HG03097 (cell line): ENCODE data around the gene RNF144B.
"Not testable (repeated sequence)": the region's sequence is repeated elsewhere in the genome, so short reads cannot be mapped to it uniquely, and the experiment has no call there.

Source experiments
- ATAC-seq: cut with Tn5 transposase; IDR thresholded peaks from one replicate; pipeline ENCODE4 v1.9.1; 2021; ENCODE audit not compliant: unreplicated experiment, low FRiP score

RNF144B gene

DNA sequence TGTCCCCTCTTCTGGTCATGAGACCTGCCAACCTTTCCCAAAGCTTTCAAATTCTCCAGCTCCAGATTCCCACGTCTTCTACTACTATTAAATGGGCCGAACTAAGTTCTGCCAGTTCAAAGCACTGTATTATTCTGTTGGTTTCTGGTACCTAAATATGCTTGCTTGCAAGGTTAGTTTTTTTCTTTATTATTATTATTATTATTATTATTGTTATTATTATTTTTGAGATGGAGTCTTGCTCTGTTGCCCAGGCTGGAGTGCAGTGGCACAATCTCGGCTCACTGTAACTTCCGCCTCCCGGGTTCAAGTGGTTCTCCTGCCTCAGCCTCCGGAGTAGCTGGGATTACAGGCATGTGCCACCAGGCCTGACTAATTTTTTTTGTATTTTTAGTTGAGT, 17.8 kb downstream of the RNF144B start:
- not testable (repeated sequence) for ATAC-seq

DNA sequence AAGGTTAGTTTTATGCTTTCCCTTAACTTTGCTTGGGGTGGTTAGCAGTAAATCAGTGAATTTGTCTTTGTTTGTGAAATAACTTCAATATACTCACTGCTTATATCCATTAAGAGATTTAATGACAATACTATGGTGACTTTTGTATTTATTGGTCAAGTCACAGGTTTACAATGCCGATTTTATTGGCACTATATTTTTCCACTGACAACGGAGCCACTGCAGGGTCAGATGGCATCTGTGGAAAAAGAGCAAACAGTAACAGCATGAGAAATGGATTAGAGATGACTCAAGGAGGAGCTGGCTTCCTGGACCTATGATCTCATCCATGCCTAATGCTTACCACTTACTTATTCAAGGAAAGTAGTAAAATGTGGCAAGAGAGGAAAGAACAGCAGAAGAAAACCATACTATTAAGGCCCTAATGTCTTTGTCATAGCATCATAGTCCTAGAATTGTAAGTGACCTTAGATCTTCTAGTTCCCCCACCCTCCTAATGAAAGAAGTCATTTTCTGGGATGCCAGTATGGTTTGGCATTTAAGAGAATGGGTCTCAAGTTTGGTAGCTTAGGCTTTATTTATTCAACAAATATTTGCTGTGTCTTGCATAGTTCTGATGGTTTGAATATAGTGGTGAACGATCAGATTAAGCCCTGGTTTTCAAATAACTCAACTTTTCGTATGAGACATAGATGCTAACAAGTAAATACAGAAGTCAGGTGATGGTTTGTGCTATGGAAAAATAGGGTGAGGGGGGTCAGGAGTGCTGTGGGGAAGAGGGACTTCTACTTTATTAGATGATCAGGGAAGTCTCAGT, 18.5 kb downstream of the RNF144B start:
- ATAC-seq = no peak

DNA sequence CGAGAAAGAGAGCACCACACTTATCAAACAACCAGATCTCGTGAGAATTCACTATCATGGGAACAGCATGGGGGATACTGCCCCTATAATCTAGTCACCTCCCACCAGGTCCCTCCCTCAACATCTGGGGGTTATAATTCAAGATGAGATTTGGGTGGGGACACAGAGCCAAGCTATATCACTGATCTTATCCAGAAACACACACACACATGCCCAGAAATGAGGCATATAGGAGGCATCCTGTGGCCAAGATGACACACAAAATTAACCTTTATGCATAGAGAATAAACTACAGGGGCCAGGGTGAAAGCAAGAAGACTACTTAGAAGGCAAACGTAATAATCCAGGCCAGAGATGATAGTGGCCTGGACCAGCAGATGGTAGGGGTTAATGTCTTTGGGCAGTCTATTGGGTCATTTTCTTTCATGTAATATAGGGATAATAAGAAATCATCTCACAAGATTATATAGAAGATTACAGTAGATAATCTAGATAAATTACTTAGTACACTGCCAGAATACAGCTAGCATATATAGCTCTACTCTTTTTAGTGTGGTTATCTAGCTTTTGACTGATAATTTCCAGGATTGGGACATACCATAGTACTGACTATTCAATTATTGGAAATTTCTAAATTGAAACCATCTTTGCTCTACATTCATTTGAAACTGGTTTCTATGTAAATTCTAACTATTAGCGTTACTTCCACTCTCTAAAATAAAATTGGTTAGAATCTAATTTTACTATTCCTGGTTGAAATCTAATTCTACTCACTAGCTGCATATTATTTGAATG, 20.0 kb downstream of the RNF144B start:
- ATAC-seq = no peak

DNA sequence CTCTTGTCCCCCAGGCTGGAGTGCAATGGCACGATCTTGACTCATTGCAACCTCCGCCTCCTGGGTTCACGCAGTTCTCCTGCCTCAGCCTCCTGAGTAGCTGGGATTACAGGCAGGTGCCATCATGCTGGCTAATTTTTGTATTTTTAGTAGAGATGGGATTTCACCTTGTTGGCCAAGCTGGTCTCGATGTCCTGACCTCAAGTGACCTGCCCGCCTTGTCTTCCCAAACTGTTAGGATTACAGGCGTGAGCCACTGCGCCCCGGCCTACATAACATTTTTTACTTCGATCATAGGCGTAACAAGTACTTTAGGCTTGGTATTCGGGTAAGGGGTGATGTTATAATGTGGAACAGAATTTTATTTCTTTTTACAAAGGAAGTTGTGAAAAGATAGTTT, 22.5 kb downstream of the RNF144B start:
- not testable (repeated sequence) for ATAC-seq

DNA sequence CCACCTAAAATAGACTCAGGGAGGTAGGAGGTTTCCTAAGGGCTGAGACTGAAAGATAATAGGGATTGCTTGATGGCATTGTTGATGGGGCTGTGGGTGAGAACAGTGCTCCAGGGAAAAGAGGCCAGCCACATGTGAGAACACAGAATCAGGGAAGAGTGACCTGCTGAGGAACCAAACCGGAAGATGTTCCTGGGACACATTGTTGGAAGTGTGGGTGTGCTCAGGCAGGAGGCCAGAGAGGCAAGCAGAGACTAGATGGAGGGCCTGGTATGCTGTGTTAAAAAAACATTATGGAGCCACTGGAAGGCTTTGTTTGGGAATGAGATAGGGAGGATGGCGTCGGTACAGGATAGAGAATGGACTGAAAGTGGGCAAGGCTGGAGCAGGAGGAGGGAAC, 23.3 kb downstream of the RNF144B start:
- ATAC-seq = no peak

DNA sequence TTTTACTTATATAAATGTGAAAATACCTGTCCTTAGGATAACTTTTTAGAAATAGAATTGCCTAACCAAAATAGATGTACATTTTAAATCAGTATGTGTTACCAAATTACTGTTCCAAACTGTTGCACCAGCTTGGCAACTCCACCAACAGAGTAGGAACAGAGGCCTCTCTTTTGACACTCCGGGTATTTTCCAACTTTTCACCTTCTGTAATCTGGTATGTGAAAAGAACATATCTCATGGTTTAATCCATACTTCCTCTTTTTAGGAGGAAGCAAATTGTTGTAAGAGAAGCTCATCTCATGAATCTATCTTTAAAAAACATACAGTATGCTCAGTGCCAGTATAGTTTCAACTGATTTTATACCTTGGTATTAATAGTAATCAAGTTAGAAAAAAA, 24.9 kb downstream of the RNF144B start:
- ATAC-seq = no peak

DNA sequence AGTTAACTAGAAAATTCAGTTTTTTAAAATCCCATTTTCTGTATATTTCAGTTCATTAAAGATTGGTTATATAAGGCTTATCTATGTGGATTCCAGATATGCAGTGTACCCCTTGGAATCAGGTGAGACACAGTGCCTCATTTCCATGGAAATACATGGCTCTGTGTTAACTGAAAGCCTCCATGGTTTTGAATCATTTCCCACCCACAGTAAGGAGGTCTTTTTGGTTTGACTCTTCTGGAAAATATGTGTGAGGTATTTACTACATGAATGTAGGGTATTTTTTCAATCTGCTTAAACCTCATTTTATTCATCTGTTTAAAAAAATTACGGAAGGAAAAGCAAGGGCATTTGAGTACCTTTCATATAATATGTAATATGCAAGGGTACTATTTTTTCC, 25.5 kb downstream of the RNF144B start:
- ATAC-seq = no peak

DNA sequence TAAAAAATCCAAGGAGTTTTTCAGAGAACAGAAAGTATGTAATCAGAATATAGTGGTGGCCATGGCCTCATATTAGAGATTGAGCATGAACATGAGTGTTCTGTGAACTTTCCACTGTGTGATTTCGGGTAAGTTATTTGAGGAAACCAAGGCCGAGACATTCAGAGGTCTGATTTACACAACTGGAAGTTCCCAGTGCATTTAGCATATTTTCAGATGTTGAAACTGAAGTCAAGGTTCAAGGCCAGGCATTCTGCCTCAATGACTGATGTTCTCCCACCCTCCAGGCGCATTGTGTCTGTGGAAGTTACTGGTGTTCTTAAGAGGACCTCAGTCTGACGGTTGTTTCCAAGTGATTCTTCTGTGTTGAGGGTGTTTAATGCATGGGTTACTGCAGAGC, 26.2 kb downstream of the RNF144B start:
- no peak for ATAC-seq

DNA sequence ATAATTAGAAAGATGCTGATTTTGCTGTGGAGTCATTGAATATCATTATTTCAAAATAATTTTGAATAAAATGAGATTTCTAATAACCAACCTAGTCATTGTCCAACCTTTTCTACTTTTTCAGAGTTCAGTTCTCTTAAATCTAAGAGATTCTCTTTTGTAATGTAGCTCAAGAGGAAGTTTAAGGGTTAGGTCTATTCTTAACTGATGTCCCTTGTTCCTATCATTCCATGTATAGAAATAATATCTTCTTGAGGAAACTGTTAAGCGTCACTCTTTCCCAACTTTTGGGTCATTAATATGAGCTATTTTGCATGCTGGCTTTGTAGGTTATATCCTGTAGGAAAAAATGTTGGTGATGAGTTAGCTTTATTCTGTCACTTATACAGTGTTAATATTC, 27.0 kb downstream of the RNF144B start:
- ATAC-seq = no peak

DNA sequence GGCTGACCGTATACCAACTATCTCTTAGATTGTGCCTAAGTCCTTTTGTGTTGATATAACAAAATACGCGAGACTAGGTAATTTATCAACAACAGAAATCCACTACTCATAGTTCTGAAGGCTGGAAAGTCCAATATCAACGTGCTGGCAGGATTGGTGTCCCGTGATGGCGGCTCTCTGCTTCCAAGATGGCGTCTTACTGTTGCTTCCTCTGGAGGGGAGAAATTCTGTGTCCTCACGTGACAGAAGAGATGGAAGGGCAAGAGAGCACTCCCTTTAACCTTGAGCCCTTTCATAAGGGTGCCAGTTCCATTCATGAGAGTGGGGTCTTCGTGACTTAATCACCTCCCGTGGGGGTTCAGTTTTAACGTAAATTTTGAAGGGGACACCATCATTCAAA, 28.1 kb downstream of the RNF144B start:
- ATAC-seq = no peak

DNA sequence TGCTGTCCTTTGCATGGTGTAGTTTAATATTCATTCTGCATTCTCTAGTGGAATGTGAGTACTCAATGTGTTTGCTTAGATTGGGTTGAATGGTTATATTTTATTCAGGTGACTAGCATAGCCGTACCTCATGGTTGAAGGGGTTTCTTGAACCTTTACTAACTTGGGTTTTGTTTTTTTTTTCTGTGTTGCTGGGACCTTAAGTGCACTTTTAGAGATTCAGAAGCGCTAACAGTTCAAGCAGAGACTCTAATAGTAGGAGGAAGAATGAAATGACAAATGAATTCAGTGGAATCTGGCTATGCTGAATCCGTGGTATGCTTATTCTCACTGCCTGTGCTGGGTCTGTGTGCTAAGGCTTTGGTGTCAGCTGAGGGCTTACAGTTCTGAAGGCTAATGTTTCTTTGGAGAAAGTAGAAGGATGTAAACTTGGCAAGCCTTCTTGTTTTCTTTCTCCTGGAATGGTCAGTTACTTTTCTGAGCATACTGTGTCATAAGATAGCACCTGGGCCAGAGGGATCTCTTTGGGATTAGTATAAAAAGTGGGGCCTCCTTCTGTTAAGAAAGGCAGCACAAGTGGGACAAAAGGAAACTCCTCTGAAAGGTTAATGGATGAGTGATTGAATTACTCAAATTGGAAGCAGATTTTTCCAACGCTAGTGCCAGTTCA, 28.7 kb downstream of the RNF144B start:
- no peak for ATAC-seq

DNA sequence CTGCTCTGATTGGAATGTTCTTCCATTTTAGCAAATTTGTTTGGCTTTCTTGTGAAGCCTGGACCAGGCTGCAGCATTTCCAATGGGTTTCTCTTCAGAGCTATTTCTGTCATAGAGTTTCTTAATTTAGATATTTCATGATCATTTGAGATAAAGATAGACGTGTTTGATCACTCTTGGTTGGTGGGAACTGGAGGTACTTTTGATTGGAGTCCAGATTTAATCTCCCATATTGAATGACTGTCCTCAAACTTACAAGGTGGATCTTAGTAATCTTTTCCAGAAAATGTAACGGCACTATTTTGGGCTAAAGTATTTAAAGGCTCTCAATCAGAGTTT, 29.2 kb downstream of the RNF144B start:
- no peak for ATAC-seq

DNA sequence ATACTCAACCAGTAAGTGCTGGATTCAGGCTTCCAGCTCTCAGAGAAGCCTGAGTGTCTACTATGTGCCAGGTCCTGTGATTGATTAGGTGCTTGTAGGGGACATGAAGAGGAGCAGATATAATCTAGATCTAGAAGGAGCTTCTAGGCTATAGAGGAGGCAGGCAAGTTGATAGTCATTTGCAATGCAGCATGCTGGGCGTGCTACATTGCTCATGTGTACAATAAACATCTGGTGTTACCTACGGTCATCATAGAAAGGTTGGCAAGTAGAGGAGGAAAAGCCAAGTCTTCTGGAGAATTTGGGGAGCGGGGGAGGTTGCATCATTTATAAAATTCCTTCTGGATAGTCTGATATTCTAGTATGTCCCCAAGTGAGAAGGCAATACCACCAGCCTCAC, 33.2 kb downstream of the RNF144B start:
- ATAC-seq = no peak

DNA sequence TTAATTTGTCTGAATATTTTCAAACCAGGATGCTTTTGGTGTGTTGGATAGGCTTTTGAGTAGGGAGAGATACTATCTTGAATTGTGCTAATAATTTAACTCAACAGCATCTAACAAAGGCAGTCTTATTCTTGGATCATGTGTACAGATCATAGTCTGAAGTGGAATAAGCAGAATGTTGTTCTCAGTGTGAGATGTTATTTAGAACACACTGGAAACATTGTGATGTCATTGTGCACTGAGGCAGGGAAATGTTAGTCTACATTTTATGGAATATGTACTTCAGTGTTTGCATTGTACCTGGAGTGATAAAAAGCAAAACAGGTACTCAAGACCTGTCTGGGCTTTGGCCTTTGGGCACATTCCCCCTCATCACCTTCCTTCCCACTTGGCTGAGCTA, 35.0 kb downstream of the RNF144B start:
- ATAC-seq = no peak

DNA sequence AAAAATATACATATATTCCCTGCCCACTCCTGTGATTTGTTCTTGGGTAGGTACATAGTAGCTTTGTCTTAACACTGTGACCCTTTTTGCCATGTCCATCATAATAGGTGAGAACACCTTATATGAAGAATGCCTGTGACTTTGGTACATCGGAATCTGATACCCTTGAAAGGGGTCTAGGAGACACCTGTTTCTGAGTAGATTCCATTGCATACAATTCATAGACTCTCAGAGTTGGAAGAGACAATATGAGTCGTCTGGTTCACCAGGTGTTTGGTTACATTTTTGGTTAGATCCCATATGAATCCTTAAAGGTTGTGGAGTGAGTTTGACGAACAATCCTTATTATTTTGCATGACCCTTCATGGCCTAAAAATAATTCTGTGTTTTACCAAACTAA, 36.3 kb downstream of the RNF144B start:
- no peak for ATAC-seq

DNA sequence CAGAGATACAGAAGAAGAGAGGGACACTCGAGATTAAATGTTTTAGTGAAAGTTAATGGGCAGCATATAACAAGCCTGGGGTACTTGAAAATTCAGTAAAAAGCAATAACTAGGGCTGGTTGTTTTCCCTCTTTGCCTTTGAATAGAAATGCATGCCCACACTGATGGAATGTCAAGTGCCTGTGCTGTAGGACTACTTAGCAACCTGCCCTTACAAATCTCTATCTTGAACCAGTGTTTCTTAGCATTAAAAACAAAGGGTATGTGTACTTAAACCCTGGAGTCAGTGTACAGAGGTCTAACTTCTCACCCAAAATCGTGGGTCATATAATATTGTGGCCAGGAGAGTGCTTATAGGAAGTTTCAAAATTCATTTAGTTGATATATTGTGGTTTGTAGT, 37.1 kb downstream of the RNF144B start:
- no peak for ATAC-seq

DNA sequence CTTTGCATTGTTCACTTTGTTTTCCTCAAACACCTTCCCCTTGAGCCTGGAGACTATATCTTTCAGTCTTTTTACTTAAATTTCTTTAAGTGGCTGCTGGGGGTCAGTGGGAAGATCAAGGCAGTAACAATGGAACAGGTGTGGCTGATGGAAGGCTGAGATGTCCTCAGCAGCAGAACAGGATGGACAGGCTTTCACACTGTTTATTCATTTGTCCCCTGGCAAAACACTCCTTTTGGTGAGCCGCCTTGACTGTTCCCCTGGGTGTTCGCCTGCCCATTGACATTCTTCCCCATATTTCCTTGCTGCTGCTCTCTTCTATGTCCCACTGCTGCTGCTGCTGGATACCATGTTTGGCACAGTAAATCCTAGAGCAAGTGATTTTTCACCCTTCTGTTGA, 38.1 kb downstream of the RNF144B start:
- no peak for ATAC-seq

DNA sequence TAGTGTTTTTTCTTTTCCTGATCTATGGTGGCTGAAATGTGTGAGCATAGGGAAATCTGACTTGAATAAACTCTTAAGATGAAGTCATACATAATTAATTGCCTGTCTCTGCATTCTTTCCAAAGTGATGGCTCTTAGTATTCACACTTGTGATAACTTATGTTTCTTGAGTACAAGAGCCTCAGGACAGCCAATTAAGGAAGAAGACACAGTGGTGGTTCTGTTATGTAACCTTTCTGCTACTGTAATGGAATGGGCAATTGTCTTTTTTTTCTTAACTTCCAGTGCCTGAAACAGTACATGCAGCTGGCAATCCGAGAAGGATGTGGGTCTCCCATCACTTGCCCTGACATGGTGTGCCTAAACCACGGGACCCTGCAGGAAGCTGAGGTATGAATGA, 40.1 kb downstream of the RNF144B start:
- ATAC-seq = no peak

DNA sequence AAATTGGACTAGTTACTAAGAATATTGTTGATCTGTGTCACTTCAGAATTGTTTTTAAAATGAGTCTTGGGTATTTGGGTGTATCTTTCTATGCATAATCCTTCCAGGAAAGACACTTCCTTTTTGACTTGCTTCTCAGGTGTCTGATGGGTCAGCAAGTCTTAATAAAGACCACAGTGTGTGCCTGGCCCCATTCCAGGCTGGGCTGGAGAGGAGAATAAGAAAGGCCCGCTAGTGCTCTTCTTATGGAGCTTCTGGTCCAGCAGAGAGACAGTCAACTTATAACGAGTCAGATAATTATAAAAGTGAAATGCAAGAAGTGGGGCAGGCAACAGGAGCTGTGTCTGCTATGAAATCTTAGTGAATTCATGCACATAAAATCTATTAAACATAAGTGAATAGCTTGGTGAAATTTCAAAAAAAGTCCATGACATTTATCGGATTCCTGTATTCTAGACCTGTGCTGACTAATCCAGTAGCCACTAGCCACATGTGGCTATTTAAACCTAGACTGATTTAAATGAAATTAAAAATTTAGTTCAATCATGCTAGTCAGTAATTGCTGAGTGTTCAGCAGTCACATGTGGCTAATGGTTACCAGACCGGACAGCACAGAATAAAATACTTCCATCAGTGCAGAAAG, 42.6 kb downstream of the RNF144B start:
- no peak for ATAC-seq

DNA sequence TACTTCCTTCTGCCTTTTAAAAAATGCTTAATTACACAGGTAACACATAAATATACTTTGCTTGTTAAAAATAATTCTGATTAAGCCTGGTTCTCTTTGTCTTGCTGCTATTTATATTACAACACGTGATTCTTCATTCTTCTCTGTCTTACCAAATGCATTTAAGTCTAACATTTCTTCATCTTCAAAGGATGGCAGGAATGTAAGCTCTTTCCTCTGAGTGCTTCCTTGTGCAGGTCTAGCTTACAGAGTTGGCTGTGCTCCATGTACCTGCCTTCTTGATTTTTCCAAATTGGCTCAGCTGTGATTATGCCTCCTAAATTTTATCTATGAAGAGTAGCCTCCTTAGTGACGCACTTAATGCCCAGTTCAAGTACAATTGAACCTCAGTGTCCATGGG, 44.4 kb downstream of the RNF144B start:
- ATAC-seq = no peak

DNA sequence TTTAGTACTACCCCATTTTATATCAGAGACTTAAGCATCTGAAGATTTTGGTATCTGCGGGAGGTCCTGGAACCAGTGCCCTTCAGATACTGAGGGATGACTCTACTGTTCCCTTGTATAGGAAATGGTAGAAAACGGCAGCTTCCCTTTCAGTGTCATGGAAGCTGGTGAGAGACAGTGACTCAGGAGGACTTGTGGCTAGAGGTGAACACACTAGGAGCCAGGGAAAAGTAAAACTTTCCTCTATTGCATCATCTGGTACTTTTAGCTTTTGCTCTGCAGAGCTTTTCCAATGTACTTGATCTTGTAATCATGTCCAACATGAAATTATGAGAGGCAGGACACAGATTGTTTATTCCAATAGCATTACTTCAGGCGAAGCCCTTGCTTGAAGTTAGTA, 45.0 kb downstream of the RNF144B start:
- ATAC-seq = no peak
